ENCODE data around the gene CDK14. TPM values are rescaled to one million over a fixed set of nuclear protein-coding genes. Genes with fewer than 3 reads are reported as not detected.

CDK14 gene
- total and polyA plus RNA-seq, 8 donors, result 0.58 to 43.9 (median 12.2) TPM

- Histone ChIP-seq H3K4me1 (no peaks in the 10 kb centered on the region), H3K4me3 (no peak overlapping the region), H3K9me3 (no peaks in the 10 kb centered on the region), H3K36me3 (no peaks in the 10 kb centered on the region), H3K27ac (no peak overlapping the region), H3K27me3 (no peaks in the 10 kb centered on the region)
- TF ChIP-seq POLR2AphosphoS5 (IDR thresholded peaks at IDR 0.05) (no peak), POLR2A (IDR thresholded peaks at IDR 0.05) (no peak), EP300 (IDR thresholded peaks at IDR 0.05) (no peak)
- TF ChIP-seq, protein P1, sequence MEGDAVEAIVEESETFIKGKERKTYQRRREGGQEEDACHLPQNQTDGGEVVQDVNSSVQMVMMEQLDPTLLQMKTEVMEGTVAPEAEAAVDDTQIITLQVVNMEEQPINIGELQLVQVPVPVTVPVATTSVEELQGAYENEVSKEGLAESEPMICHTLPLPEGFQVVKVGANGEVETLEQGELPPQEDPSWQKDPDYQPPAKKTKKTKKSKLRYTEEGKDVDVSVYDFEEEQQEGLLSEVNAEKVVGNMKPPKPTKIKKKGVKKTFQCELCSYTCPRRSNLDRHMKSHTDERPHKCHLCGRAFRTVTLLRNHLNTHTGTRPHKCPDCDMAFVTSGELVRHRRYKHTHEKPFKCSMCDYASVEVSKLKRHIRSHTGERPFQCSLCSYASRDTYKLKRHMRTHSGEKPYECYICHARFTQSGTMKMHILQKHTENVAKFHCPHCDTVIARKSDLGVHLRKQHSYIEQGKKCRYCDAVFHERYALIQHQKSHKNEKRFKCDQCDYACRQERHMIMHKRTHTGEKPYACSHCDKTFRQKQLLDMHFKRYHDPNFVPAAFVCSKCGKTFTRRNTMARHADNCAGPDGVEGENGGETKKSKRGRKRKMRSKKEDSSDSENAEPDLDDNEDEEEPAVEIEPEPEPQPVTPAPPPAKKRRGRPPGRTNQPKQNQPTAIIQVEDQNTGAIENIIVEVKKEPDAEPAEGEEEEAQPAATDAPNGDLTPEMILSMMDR (IDR thresholded peaks at IDR 0.05), result no peak
- DNase-seq, result no peak
- intact Hi-C loops (cut with DNase I; ENCODE audit: low total_unique reads), result no loop called here
- 81 to 96% (median 93%) methylated on average over 3 of the region's 3 CpGs for WGBS, 5 donors
These were observed 424.7 kb downstream of the CDK14 start for GRCh38 chr7:91020636-91021385.

- TF ChIP-seq, protein P1 (IDR thresholded peaks at IDR 0.05), result no peak
- no peak for TF ChIP-seq POLR2AphosphoS5 (IDR thresholded peaks at IDR 0.05)
- TF ChIP-seq EP300 (IDR thresholded peaks at IDR 0.05), result no peak
- no peak for TF ChIP-seq POLR2A (IDR thresholded peaks at IDR 0.05)
- 86 to 100% (median 96%) methylated on average over 1 of the region's 1 CpG for WGBS, 5 donors
These were observed 425.8 kb downstream of the CDK14 start for GRCh38 chr7:91021956-91022355.

GRCh38 chr7:91025906-91026390, 429.8 kb downstream of the CDK14 start:
- H3K9me3 ChIP-seq, result no peaks in the 10 kb centered on the region
- no peaks in the 10 kb centered on the region for H3K4me1 ChIP-seq
- intact Hi-C loops (cut with DNase I; ENCODE audit: low total_unique reads), result no loop called here
- H3K27me3 ChIP-seq, result no peaks in the 10 kb centered on the region
- TF ChIP-seq POLR2AphosphoS5 (IDR thresholded peaks at IDR 0.05), result no peak
- no peak for TF ChIP-seq POLR2A (IDR thresholded peaks at IDR 0.05)
- no peak for TF ChIP-seq EP300 (IDR thresholded peaks at IDR 0.05)
- TF ChIP-seq, protein P1 (IDR thresholded peaks at IDR 0.05), result no peak
- 79 to 87% (median 83%) methylated on average over 2 of the region's 2 CpGs for WGBS, 5 donors
- no peak overlapping the region for H3K27ac ChIP-seq
- no peaks in the 10 kb centered on the region for H3K36me3 ChIP-seq
- no peak for DNase-seq
- no peak overlapping the region for H3K4me3 ChIP-seq

More at GRCh38 chr7:91021956-91022355, 425.8 kb downstream of the CDK14 start:
- Histone ChIP-seq H3K9me3 (no peaks in the 10 kb centered on the region), H3K36me3 (no peaks in the 10 kb centered on the region), H3K27me3 (no peaks in the 10 kb centered on the region), H3K4me3 (no peak overlapping the region), H3K27ac (no peak overlapping the region), H3K4me1 (no peaks in the 10 kb centered on the region)
- intact Hi-C loops (cut with DNase I; ENCODE audit: low total_unique reads), result no loop called here
- DNase-seq, result no peak

GRCh38 chr7:91029688-91030087, 433.6 kb downstream of the CDK14 start:
- no peak overlapping the region for H3K27ac ChIP-seq
- no peak overlapping the region for H3K4me3 ChIP-seq
- H3K9me3 ChIP-seq, result no peaks in the 10 kb centered on the region
- no peaks in the 10 kb centered on the region for H3K27me3 ChIP-seq
- no peak for TF ChIP-seq POLR2AphosphoS5 (IDR thresholded peaks at IDR 0.05)
- TF ChIP-seq POLR2A (IDR thresholded peaks at IDR 0.05), result no peak
- TF ChIP-seq, protein P1 (IDR thresholded peaks at IDR 0.05), result no peak
- no peak for TF ChIP-seq EP300 (IDR thresholded peaks at IDR 0.05)
- H3K36me3 ChIP-seq, result no peaks in the 10 kb centered on the region
- intact Hi-C loops (cut with DNase I; ENCODE audit: low total_unique reads), result loop anchor here (10.0 kb wide), 1 partner anchor 475 kb away; no protein-coding TSS in a partner anchor
- DNase-seq, result no peak
- H3K4me1 ChIP-seq, result peaks cover 0 to 7% (median 3%) of the 10 kb centered on the region in 4 donors

Data from stomach (tissue), 9 donors.